ENCODE data around the gene RTF2. TPM values are rescaled to one million over a fixed set of nuclear protein-coding genes. Genes with fewer than 3 reads are reported as not detected.

Gene RTF2
- polyA plus RNA-seq, 1 donor (not counting 4 experiments of a cell fraction or from before 2014, with no cell fraction given) = 63.4 TPM

- no peaks in the 10 kb centered on the region for H3K36me3 ChIP-seq (ENCODE audit: control insufficient read depth in 2 of 2, extremely low read depth in 1 of 2, insufficient read depth in 2 of 2, low read length in 2 of 2)
- no peak for DNase-seq (ENCODE audit: low read depth, low spot score)
- no peaks in the 10 kb centered on the region for H3K79me2 ChIP-seq (ENCODE audit: control insufficient read depth, insufficient read depth, low read length)
- no peaks in the 10 kb centered on the region for H4K20me1 ChIP-seq (ENCODE audit: control insufficient read depth, extremely low read depth, insufficient read depth, low read length)
- no peaks in the 10 kb centered on the region for H3K9me1 ChIP-seq (ENCODE audit: control insufficient read depth, extremely low read depth, insufficient read depth, low read length)
- no peaks in the 10 kb centered on the region for H3K27me3 ChIP-seq (ENCODE audit: control insufficient read depth, extremely low read depth, insufficient read depth, low read length)
- peaks cover 13% of the 10 kb centered on the region for H3K4me1 ChIP-seq (ENCODE audit: control insufficient read depth, extremely low read depth, insufficient read depth, low read length)
- no peak overlapping the region for H3K4me2 ChIP-seq (ENCODE audit: control insufficient read depth, extremely low read depth, insufficient read depth, low read depth, low read length)
- no peak overlapping the region for H2AFZ ChIP-seq (ENCODE audit: control insufficient read depth, low read length)
- no peak overlapping the region for H3K27ac ChIP-seq (ENCODE audit: control insufficient read depth, insufficient read depth, low read length)
- FAIRE-seq = no peak
- dilution Hi-C loops (cut with MboI; ENCODE audit: extremely low pct_ligation_motif_present, low sequenced_read_pairs) = no loop called here
- no peak overlapping the region for H3K9ac ChIP-seq (ENCODE audit: control insufficient read depth, extremely low read depth, insufficient read depth, low read length)
- H3K4me3 ChIP-seq (ENCODE audit: control insufficient read depth in 2 of 3, extremely low read depth in 1 of 3, insufficient read depth in 2 of 3, low read depth in 1 of 3, low read length in 3 of 3) = no peak overlapping the region
- TF ChIP-seq, protein P1, sequence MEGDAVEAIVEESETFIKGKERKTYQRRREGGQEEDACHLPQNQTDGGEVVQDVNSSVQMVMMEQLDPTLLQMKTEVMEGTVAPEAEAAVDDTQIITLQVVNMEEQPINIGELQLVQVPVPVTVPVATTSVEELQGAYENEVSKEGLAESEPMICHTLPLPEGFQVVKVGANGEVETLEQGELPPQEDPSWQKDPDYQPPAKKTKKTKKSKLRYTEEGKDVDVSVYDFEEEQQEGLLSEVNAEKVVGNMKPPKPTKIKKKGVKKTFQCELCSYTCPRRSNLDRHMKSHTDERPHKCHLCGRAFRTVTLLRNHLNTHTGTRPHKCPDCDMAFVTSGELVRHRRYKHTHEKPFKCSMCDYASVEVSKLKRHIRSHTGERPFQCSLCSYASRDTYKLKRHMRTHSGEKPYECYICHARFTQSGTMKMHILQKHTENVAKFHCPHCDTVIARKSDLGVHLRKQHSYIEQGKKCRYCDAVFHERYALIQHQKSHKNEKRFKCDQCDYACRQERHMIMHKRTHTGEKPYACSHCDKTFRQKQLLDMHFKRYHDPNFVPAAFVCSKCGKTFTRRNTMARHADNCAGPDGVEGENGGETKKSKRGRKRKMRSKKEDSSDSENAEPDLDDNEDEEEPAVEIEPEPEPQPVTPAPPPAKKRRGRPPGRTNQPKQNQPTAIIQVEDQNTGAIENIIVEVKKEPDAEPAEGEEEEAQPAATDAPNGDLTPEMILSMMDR (optimal IDR thresholded peaks at IDR 0.05 in 1 of 3, IDR thresholded peaks at IDR 0.05 in 1 of 3, conservative IDR thresholded peaks at IDR 0.05 in 1 of 3; ENCODE audit: extremely low read depth in 1 of 3, insufficient read depth in 2 of 3, low read length in 3 of 3) = no peak
- TF ChIP-seq EZH2 (IDR thresholded peaks at IDR 0.05; ENCODE audit: low read length) = no peak
- H3K9me3 ChIP-seq (ENCODE audit: control insufficient read depth, low read depth, low read length) = no peaks in the 10 kb centered on the region
Measured at GRCh38 chr20:56428881-56429280, 39.5 kb upstream of the RTF2 start.

DNA sequence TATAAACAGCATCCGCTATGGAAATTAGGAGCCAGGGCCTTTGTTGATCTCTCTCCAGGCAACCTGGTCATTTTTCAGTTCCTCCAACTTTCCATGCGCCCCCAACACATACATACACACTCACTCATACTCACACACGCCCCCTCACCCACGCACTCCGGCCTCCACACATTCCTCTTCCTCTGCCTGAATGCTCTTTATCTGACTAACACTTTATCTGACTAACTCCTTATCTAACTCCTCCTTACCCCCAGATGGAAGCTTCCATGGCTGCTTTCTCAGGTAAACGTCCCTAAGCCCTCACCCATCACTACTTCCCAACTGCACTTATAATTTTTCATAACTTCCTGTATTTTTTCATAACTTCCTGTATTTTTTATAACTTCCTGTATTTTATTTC lies 38.9 kb upstream of the RTF2 start:
- H3K27me3 ChIP-seq (ENCODE audit: control insufficient read depth, extremely low read depth, insufficient read depth, low read length) = no peaks in the 10 kb centered on the region
- H3K4me1 ChIP-seq (ENCODE audit: control insufficient read depth, extremely low read depth, insufficient read depth, low read length) = peaks cover 13% of the 10 kb centered on the region
- H3K27ac ChIP-seq (ENCODE audit: control insufficient read depth, insufficient read depth, low read length) = no peak overlapping the region
- dilution Hi-C loops (cut with MboI; ENCODE audit: extremely low pct_ligation_motif_present, low sequenced_read_pairs) = no loop called here
- DNase-seq (ENCODE audit: low read depth, low spot score) = peak; percentile 40
- no peaks in the 10 kb centered on the region for H4K20me1 ChIP-seq (ENCODE audit: control insufficient read depth, extremely low read depth, insufficient read depth, low read length)
- H3K9me1 ChIP-seq (ENCODE audit: control insufficient read depth, extremely low read depth, insufficient read depth, low read length) = no peaks in the 10 kb centered on the region
- no peaks in the 10 kb centered on the region for H3K9me3 ChIP-seq (ENCODE audit: control insufficient read depth, low read depth, low read length)
- H3K9ac ChIP-seq (ENCODE audit: control insufficient read depth, extremely low read depth, insufficient read depth, low read length) = no peak overlapping the region
- peak overlapping the region; percentile 31 for H2AFZ ChIP-seq (ENCODE audit: control insufficient read depth, low read length)
- no peaks in the 10 kb centered on the region for H3K36me3 ChIP-seq (ENCODE audit: control insufficient read depth in 2 of 2, extremely low read depth in 1 of 2, insufficient read depth in 2 of 2, low read length in 2 of 2)
- TF ChIP-seq, protein P1 (optimal IDR thresholded peaks at IDR 0.05 in 1 of 3, IDR thresholded peaks at IDR 0.05 in 1 of 3, conservative IDR thresholded peaks at IDR 0.05 in 1 of 3; ENCODE audit: extremely low read depth in 1 of 3, insufficient read depth in 2 of 3, low read length in 3 of 3) = no peak
- no peak for TF ChIP-seq EZH2 (IDR thresholded peaks at IDR 0.05; ENCODE audit: low read length)
- no peak overlapping the region for H3K4me2 ChIP-seq (ENCODE audit: control insufficient read depth, extremely low read depth, insufficient read depth, low read depth, low read length)
- H3K79me2 ChIP-seq (ENCODE audit: control insufficient read depth, insufficient read depth, low read length) = no peaks in the 10 kb centered on the region
- H3K4me3 ChIP-seq (ENCODE audit: control insufficient read depth in 2 of 3, extremely low read depth in 1 of 3, insufficient read depth in 2 of 3, low read depth in 1 of 3, low read length in 3 of 3) = no peak overlapping the region
- no peak for FAIRE-seq
